GM12873 (cell line): ENCODE results near the gene SLC7A7.

Source experiments
- TF ChIP-seq, protein P1 (sequence below): IDR thresholded peaks from 2 replicates; pipeline ENCODE4 v1.5.1; 2012; ENCODE audit warnings: low read depth, mild to moderate bottlenecking, moderate library complexity, low read length, control low read depth; ENCODE audit not compliant: insufficient read depth; ENCODE audit errors: missing control alignments

Gene SLC7A7

DNA sequence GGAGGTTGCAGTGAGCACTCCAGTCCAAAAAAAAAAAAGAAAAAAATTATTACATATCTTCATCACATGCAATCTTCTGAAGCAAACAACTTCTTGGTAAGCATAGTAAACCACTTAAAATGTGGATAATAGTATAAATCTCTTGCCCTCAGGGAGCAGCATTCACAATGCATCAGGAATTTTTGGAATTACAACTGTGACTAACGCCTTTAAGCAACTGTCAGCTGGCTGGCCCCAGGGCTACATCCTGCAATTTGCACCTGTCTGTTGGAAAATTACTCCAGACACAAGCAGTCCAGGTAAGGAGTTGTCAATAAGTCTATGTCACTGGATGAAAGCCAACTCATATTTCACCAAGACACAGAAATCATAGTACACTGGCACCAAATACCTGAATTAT is 5.5 kb upstream of the SLC7A7 start:
- TF ChIP-seq, protein P1, sequence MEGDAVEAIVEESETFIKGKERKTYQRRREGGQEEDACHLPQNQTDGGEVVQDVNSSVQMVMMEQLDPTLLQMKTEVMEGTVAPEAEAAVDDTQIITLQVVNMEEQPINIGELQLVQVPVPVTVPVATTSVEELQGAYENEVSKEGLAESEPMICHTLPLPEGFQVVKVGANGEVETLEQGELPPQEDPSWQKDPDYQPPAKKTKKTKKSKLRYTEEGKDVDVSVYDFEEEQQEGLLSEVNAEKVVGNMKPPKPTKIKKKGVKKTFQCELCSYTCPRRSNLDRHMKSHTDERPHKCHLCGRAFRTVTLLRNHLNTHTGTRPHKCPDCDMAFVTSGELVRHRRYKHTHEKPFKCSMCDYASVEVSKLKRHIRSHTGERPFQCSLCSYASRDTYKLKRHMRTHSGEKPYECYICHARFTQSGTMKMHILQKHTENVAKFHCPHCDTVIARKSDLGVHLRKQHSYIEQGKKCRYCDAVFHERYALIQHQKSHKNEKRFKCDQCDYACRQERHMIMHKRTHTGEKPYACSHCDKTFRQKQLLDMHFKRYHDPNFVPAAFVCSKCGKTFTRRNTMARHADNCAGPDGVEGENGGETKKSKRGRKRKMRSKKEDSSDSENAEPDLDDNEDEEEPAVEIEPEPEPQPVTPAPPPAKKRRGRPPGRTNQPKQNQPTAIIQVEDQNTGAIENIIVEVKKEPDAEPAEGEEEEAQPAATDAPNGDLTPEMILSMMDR = no peak

- TF ChIP-seq, protein P1 = no peak
Observed at GRCh38 chr14:22819151-22819988, 4.1 kb upstream of the SLC7A7 start.

- TF ChIP-seq, protein P1 = no peak
Observed at GRCh38 chr14:22814373-22814772, 862 bp downstream of the SLC7A7 start.

DNA sequence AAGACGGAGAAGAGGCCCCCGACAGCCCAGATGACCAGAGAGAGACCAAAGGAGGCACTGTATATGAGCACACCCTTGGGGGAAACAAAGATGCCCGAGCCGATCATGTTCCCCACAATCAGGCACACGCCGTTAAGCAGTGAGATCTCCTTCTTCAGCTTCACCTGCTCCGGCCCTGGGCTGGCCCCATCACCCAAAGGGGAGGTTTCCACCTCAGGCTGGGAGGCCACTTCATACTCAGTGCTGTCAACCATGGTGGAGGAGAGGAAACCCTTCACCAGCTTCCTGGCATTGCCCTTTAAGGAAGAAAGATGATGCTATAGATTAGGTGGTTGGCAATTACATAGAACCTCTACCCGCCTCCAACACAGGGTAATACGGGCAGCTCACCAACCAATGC is 2.1 kb downstream of the SLC7A7 start:
- TF ChIP-seq, protein P1 = no peak

DNA sequence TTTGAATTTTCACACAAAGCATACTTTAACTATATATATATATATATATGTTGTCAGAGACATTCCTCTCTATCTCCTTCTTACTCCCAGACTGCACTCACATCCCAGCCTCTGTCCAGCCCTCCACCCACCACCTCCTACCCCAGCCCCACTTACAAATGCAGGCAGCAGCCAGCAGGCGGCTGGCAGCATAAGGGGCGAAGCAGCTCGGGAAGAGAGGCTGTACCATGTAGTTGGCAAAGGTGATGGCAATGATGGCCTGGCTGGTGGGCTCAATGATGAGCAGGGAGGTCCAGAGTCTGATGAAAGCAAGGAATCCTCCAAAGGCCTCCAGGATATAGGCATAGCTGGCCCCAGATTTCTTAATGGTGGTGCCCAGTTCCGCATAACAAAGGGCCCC is 2.5 kb downstream of the SLC7A7 start:
- TF ChIP-seq, protein P1 = peak; percentile 47

DNA sequence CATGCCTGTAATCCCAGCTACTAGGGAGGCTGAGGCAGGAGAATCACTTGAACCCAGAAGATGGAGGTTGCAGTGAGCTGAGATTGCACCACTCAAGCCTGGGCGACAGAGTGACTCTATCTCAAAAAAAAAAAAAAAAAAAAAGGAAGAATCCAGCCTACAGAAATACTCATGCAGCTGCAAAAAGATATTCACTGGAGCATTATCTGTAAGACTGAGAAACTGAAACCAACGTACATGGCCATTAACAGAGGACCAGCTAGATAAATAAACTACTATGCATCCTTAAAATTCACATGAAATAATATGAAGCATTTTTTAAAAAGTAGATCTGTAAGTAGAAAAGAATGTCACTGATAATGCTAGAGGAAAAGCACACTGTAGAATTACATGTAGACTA is 3.5 kb downstream of the SLC7A7 start:
- TF ChIP-seq, protein P1 = no peak

DNA sequence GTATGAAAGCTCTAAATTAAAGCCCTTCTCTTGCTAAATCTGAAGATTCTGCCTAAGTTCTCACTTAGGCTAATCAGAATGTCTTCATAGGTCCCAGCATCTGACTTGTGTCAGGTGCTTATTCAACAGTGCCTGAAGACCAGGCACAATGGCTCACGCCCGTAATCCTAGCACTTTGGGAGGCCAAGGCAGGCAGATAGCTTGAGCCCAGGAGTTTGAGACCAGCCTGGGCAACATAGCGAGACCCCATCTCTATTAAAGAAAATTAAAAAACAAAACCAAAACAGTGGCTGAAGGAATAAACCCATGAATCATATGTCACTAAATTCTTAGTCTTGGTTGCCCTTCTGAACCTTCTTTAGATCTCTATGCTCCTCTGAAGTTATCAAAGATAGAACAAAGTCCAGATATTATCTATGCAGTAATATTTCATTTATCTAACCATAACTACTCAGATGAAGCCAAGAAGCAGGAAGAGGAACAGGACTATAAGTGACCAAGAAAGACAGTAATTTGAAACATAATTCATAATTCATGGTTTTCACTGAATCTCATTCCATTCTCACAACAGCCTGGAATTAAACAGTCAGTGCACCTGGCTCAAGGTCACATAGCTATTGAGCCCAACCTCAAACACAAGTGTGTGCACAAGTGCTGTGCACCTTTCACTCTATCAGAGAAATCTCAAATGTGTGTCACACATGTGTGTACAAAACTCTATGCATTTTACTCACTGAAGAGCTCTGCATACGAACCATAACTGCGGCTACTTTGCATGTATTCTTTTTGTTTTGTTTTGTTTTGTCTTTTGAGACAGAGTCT is 6.6 kb downstream of the SLC7A7 start:
- TF ChIP-seq, protein P1 = no peak
